HG03575 (cell line): ENCODE measurements around the gene OR4D1.

Source experiments
- ATAC-seq: cut with Tn5 transposase; IDR thresholded peaks from one replicate; pipeline ENCODE4 v1.9.1; 2021; ENCODE audit not compliant: unreplicated experiment, insufficient number of reproducible peaks, low FRiP score; ENCODE audit errors: extremely low read depth

Gene OR4D1

DNA sequence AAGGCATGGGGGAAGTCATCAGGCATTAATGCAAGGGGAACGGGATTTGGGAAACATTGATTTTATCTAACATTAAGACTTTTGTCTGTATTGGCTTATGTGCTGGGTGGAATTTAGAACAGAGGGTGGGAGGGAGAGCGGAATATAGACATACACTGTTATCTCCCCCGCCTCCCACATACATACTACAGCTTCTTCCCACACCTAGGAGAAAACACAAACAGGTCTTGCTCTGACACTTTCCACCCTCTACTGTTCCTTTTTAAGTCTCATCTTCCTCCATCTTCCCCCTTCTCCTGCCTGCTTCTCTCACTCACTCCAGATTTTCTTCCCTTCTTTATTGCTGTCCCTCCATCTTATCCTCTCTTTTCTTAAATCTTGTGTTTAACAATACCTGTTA is 425 bp downstream of the OR4D1 start:
- no peak for ATAC-seq

DNA sequence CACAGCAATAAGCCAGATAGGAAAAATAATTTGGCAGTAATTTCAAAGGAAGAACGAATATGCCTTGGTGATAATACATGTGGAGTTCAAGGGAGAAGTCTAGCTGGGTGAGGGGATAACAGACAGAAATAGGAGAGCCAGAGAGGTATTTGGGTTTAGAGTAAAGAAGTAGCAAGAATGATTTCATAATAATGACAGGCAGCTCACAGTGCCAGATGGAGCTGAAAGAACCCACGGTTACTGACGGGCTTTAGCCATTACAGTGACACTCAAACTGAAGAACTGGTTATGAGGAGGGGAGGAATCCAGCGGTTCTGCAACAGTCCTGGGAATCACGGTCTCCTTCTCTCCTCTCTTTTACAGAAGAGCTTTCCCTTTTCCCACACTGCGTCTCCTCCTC is 2.2 kb downstream of the OR4D1 start:
- no peak for ATAC-seq

DNA sequence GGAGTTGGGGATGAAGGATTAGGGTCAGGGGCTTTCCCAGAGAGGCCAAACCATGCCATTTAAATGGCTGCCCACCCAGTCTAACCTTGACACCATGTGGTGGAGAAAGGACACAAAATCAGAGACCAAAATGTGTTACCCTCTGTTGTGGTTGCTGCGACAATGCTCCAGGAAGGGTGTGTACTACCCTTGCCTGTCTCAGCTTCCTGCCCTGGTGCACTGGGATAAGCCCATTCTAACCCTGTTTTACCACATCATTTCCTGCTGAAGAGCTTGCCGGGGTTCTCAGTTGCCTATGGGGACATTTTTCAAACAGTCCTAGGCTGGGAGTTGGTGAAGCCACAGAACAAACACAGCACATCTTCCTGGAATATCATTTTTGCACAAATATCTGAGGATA is 4.9 kb downstream of the OR4D1 start:
- ATAC-seq = no peak

DNA sequence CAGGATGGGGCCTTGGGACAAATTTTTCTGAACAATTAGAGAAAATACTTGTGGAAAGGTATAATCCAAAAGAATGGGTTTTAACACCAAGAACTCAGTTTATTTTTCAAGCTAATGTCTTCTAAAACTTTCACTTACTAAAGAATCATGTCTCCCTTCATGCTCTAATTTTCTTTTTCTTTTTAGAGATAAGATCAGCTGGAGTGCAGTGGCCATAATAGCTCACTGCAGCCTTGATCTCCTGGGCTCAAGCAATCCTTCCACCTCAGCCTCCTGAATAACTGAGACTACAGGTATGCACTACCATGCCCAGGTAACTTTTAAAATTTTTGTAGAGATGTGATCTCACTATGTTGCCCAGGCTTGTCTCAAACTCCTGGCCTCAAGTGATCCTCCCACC is 5.5 kb downstream of the OR4D1 start:
- no peak for ATAC-seq

DNA sequence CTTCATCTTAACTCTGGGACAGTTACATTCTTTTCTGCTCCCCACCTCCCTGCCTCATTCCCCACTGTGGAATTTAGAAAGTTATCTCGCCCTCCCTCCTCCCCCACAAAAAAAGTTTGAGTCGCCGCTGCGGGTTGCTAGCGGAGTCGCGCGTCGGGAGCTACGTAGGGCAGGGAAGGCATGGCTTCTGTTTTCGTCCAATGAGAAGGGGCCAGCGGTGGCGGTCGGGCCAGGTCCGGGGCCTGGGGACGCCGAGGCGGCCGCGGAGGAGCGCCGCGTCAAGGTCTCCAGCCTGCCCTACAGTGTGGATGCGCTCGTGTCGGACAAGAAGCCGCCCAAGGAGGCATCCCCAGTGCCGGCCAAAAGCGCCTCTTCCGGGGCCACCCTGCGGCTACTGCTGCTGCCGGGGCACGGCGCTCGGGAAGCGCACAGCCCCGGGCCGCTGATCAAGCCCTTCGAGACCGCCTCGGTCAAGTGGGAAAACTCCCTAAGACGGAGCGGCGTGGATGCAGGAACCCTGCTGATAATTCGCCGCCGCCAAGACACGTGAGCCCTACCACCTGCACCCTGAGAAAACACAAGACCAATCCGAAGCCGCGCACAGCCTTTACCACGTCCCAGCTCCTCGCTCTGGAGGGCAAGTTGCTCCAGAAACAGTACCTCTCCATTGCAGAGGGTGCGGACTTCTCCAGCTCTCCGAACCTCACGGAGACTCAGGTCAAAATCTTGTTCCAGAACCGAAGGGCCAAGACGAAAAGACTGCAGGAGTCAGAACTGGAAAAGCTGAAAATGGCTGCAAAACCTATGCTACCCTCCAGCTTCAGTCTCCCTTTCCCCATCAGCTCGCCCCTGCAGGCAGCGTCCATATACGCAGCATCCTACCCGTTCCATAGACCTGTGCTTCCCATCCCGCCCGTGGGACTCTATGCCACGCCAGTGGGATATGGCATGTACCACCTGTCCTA is 8.9 kb downstream of the OR4D1 start:
- ATAC-seq = no peak

DNA sequence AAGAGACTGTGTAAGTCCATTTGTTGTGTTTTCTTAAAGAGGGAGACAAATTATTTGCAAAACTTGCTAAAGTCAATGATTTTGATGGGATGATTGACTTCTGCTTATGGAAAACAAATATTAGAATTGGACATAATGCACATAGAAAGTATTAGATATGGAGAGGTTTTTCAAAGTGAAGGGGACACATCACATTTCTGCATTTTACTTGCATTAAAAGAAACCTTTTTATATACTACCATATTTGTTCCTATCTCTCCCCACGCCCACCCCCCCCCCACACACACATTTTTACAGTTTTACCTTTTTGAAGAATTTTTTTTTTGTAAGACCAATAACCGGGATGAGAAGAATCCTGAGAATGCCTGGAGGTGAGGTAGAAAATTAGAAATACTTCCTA is 10.0 kb downstream of the OR4D1 start:
- ATAC-seq = no peak

DNA sequence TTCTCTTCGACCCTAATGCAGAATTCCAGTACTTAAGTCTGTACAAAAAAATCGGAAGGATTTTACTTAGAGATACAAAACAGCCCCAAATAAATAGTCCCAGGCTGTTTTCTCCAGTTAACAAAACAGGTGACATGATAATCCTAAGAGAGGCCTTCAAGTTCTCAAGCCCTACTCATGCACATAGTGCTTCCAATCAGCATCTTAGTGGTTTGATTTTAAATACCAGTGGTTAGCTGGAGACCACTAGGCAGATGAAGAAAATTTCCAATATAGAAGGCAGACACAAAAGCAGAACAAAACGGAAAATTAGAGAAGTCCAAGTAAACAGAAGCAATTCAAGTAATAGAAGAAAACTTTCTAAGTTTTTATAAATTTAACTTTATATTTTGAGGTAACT is 13.4 kb downstream of the OR4D1 start:
- ATAC-seq = no peak

DNA sequence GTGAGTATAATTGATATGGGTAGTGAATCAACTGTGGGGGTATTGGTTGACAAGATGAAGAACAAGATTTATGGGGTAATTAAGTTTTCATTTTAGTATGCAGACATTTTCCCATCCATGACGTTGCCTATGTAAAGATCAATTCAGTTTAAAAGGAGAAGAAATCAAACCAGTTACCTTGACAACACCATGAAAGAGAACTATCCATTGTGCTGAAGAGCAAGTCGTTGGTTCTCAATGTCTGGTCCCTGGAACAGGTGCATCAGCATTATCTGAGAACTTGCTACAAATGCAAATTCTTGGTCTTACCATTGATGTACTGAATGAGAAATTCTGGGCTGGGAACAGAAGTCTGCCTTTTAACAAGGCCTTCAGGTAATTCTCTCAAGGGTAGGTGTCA is 17.8 kb downstream of the OR4D1 start:
- no peak for ATAC-seq

DNA sequence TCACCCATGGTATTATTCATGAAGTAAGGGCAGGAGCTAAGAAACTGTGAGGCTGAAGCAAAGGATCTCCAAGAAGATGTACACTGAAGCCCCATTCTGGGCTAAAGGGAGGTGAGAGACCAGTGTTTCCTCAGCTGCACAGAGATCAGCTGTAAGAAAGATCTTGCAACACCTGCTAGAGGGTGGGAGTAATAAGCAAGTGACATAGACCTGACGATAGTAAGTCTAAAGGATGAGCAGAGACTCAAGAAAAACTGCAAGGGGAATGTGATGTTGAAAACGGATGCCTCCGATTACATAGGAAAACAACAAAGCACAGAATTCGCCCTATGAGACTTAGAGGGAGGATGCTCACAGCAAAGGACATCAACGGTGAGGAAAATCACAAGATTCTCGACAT is 18.5 kb downstream of the OR4D1 start, which contains the start of gene OR4D2:
Gene OR4D2 (plus strand): TSS at position 301 of the 400 bp plus-strand sequence. CDS start 2,674 bp downstream, outside the sequence.
- ATAC-seq = no peak

DNA sequence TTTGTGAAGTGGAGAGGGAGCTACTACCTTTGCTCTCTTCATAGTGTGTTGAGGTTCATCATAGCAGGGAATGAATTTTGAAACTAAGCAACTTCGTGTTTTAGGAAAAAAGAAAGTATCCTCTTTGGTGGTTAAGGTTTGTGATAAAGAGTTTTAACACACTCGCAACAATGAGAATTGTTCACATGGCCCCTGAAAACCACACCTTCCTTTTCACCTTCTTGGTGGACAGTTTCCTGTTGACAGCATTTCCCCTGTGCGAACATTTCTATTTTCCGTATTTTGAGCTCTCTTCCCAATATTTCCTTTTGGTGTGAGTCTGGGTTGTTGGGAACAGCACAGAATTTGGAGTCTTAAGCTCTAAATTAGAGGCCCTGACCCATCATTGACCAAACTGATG is 22.4 kb downstream of the OR4D1 start:
- no peak for ATAC-seq

DNA sequence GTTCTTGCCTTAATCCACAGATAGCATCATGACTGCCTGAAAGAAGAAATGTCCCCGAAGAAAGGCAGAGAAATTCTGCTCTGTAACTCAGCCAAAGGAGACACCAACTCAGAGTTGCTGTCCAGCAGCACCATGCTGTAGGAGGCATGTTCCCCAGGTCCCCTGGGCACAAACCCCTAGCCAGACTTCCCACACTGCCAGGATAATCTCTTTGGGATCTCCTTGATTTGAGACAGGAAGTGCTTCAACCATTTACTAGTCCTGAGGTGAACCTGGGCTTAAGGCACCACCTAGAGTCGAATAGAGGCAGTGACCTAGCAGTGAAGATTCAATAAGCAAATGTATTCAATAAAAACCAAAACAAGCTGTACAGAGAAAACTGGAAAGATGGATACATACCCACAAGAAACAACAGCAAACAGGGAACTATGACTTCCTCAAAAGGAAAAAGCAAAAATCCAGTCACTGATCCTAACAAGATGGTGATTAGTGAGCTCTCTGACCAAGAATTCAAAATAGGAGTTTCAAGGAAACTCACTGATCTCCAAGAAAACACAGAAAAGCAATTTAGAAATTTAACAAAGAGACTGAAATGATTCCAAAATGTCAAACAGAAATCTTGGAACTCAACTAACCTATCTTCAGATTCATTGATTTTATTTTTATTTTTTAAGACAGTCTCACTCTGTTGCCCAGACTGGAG is 24.3 kb downstream of the OR4D1 start:
- ATAC-seq = no peak

DNA sequence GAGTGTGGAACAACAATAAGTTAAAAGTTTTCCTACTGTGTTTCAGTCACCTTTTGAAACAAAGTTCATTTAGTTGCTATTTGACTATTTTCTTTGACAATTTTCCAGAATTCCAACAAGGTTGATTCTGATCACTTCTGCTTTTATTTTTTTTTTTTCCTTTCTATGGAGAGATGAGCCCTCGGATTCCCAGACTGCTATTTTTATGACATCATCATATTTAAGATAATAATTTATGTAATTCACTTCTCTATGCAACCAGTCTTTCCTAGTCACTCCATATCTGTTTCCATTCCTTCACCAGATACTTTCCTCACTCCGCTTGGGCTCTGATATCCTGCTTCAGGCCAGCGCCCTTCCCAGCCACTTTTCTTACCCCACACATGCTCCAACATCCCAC is 26.7 kb downstream of the OR4D1 start:
- ATAC-seq = no peak

DNA sequence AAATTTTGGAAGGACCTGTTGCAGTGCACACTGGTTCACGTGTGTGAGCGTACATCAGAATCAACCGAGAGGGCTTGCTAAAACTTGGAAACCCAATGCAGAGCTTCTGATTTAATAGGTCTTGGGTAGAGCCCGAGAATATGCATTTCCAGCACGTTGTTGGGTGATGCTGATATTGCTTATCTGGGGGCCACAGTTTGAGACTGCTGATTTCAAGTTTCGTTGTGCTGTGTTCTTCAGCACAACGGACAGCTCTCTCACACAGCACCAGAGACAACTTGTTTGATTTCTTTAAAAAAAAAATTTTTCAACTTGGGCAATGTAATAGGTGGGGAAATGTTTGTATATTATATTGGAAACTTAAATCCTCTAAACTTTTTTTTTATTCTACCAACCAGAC is 28.0 kb downstream of the OR4D1 start:
- no peak for ATAC-seq

DNA sequence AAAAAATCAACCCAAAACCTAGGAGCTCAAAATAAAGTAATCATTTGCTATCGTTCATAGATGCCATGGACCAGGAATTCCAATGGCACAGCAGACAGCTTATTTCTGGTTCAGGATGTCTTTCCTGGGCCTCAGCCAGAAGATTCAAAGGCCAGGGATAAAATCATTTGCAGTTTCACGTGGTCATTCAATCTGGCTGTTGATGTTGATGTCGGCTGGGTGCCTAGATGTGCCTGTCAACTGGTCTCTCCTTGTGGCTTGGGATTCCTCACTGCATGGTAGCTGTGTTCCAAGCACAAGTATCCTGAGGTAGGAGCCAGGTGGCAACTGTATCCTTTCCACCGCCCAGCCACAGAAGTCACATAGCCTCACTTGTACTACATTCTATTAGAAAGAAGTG is 33.6 kb downstream of the OR4D1 start:
- ATAC-seq = no peak

DNA sequence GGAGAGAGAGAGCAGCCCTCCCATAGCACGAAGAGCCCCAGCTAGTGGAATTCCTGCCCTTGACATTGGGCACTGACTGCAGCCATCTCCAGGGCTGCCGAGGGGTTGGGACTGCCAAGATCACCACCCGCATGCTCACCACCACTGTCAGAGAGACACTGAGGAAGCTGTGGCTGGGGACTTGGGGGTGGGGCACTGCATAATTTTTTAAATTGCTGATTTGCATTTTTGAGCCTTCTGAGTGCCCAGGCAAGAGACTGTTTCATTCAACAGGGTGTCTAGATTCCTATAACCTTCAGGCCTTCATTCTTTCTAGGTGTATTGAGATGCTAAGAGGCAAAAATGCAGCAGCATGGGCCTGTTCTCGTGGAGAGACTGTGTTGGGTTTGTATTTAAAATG is 35.3 kb downstream of the OR4D1 start:
- no peak for ATAC-seq

DNA sequence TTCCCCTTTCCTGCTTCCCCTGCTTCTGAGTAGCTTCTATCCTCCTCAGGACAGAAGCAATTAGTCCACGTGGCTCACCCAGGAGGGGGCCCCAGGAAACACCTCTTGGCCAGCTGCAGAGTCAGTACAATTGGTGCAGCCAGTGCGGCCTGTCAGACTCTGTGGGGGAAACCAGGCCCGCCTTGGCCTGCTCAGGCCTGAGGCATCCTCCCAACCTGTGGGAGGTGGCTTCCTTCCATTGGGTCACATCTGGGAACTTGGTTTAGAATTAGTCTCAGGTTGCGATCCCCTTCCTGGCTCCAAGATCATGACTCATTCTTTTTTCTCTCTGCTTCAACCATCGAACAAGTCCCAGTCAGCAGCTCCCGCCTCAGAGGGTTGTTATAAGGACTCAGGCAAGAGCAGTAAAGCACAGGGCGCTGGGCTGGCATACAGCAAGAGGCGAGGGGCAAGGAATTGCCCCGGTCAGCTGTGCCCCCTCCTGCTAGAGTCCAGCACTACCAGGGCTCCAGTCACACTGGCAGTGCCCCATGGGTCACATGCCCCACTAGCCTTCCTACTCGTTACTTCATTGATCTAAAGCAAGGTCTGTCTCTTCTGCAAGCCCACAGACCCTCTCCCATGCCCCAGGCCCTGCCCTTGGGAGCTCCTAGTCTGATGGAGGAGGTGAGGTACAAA is 36.3 kb downstream of the OR4D1 start:
- ATAC-seq = no peak

DNA sequence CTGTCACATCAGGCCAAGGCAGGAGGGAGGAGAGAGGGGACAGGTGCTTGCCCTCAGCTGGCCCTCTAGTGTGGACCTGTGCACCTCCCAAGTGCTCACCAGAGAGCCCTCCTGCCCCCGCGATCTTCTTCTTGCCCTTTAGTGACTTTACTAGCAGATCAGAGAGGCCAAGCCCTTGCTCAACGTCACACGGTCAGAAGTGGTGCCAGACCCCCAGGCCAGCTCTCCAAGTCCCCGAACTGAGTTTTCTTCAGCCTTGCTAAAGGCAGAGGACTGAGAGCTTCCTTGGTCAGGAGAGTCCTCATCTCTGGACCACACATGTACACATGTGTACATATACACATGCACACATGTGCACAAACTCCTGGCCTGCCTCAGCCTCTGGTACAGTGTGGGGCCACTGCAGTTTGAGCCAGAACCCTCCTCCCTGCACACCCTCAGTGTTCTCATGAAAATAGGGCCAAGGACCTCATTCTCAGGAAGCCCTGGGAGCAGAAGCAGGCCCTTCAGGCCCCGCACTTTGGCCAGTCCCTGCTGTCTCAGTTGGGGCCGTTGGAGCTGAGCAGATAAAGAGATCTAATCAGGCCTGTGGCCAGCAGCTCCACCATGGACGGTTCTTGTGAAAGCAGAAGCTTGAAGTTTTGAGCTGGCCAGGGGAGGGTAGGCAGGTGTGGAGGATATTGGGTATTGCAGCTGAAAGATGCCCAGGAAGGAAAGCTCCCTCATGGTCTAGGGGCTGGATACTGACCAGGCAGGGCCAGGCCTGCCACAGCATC is 37.0 kb downstream of the OR4D1 start:
- no peak for ATAC-seq

DNA sequence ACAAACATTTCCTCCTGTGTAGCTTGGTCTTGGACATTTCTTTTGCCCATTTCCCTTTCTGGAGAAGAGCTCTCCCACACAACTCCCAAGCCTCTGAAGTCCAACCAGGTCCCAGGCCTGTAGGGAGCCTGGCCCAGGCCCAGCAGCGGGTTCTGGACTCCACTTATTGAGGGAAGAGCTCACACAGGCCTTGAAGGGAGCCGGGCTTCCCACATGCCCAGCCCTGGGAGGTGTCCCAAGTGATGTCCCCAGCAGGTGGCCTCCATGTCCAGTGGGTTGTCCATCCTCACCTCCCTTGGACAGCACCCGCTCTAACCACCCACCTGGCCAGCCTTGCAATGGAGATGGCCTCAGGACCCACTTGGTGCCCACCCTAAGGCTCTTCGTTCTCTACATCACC is 38.4 kb downstream of the OR4D1 start:
- ATAC-seq = no peak

DNA sequence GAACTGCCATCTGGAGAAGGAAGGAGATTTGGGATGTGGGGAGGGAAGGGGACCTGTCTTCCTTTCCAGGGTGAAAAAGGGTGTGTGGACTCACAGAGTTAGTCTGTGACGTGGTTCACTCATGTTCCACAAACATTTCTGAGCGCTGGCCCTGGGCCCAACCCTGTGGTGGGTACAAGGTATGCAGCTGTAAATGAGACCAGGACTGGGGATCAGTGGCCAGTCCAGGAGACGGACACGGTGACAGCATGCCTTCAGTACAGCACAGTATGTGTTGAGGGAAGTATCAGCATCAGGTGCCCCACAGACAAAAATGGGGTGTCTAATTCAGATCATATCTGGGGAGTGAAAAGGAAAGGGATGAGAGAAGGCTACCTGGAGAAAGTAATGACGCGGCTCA is 38.9 kb downstream of the OR4D1 start:
- ATAC-seq = no peak
